Measurements from ENCODE around the gene CACNB2. TPM values are rescaled to one million over a fixed set of nuclear protein-coding genes. Genes with fewer than 3 reads are reported as not detected.
"Not testable (repeated sequence)": the region's sequence is repeated elsewhere in the genome, so short reads cannot be mapped to it uniquely, and the experiment has no call there.

CACNB2 gene
- total RNA-seq, 1 experiment from 2014 or later, result 34.1 TPM

GRCh38 chr10:18566177-18566576 is 426.0 kb downstream of the CACNB2 start:
- POLR2A ChIA-PET (ENCODE audit: low non-redundant PET), result no interaction called here
- CTCF ChIA-PET, result no interaction called here
- no TSS peak for BruUV-seq (replicated peaks)
- no peaks in the 10 kb centered on the region for H3K27me3 ChIP-seq (replicated peaks; ENCODE audit: insufficient read depth, low read depth, low read length, poor library complexity)
- no peak overlapping the region for H3K4me3 ChIP-seq (ENCODE audit: low read depth, low read length, poor library complexity, severe bottlenecking)
- H3K36me3 ChIP-seq (ENCODE audit: insufficient read depth, low read length, poor library complexity, severe bottlenecking), result no peaks in the 10 kb centered on the region
- no peak for DNase-seq (ENCODE audit: low spot score)
- H3K27ac ChIP-seq (ENCODE audit: low read depth, low read length, poor library complexity, severe bottlenecking), result no peak overlapping the region
- H3K4me1 ChIP-seq (ENCODE audit: insufficient read depth, low read length, poor library complexity, severe bottlenecking), result no peaks in the 10 kb centered on the region
- H3K9me3 ChIP-seq (ENCODE audit: low read depth, low read length, poor library complexity, severe bottlenecking), result peaks cover 8% of the 10 kb centered on the region
- TF ChIP-seq EZH2 (IDR thresholded peaks at IDR 0.05; ENCODE audit: borderline replicate concordance, low read depth, low read length, poor library complexity, severe bottlenecking) (no peak), CTCF (conservative IDR thresholded peaks at IDR 0.05; ENCODE audit: low read depth, low read length) (no peak)
- intact Hi-C loops (cut with micrococcal nuclease; ENCODE audit: unreplicated experiment), result no loop called here

- H3K4me1 ChIP-seq (ENCODE audit: insufficient read depth, low read length, poor library complexity, severe bottlenecking), result no peaks in the 10 kb centered on the region
- no peaks in the 10 kb centered on the region for H3K27me3 ChIP-seq (replicated peaks; ENCODE audit: insufficient read depth, low read depth, low read length, poor library complexity)
- peaks cover 12% of the 10 kb centered on the region for H3K9me3 ChIP-seq (ENCODE audit: low read depth, low read length, poor library complexity, severe bottlenecking)
- no TSS peak for BruUV-seq (replicated peaks)
- no peak for TF ChIP-seq EZH2 (IDR thresholded peaks at IDR 0.05; ENCODE audit: borderline replicate concordance, low read depth, low read length, poor library complexity, severe bottlenecking)
- no peak for TF ChIP-seq CTCF (conservative IDR thresholded peaks at IDR 0.05; ENCODE audit: low read depth, low read length)
- no peak overlapping the region for H3K27ac ChIP-seq (ENCODE audit: low read depth, low read length, poor library complexity, severe bottlenecking)
- DNase-seq (ENCODE audit: low spot score), result no peak
- ChIA-PET POLR2A (ENCODE audit: low non-redundant PET) (no interaction called here), CTCF (no interaction called here)
- intact Hi-C loops (cut with micrococcal nuclease; ENCODE audit: unreplicated experiment), result no loop called here
- no peaks in the 10 kb centered on the region for H3K36me3 ChIP-seq (ENCODE audit: insufficient read depth, low read length, poor library complexity, severe bottlenecking)
- H3K4me3 ChIP-seq (ENCODE audit: low read depth, low read length, poor library complexity, severe bottlenecking), result no peak overlapping the region
Measured at GRCh38 chr10:18567343-18567856, 427.2 kb downstream of the CACNB2 start.

- DNase-seq (ENCODE audit: low spot score); H3K36me3 ChIP-seq (ENCODE audit: insufficient read depth, low read length, poor library complexity, severe bottlenecking); H3K9me3 ChIP-seq (ENCODE audit: low read depth, low read length, poor library complexity, severe bottlenecking); H3K4me3 ChIP-seq (ENCODE audit: low read depth, low read length, poor library complexity, severe bottlenecking); intact Hi-C loops (cut with micrococcal nuclease; ENCODE audit: unreplicated experiment); POLR2A ChIA-PET (ENCODE audit: low non-redundant PET); H3K4me1 ChIP-seq (ENCODE audit: insufficient read depth, low read length, poor library complexity, severe bottlenecking); CTCF ChIA-PET; H3K27me3 ChIP-seq (replicated peaks; ENCODE audit: insufficient read depth, low read depth, low read length, poor library complexity); H3K27ac ChIP-seq (ENCODE audit: low read depth, low read length, poor library complexity, severe bottlenecking); BruUV-seq (replicated peaks): not testable (repeated sequence)
Measured at GRCh38 chr10:18570386-18570785, 430.2 kb downstream of the CACNB2 start.

GRCh38 chr10:18571076-18571475 is 430.9 kb downstream of the CACNB2 start:
- no peaks in the 10 kb centered on the region for H3K4me1 ChIP-seq (ENCODE audit: insufficient read depth, low read length, poor library complexity, severe bottlenecking)
- peaks cover 9% of the 10 kb centered on the region for H3K9me3 ChIP-seq (ENCODE audit: low read depth, low read length, poor library complexity, severe bottlenecking)
- no peak overlapping the region for H3K4me3 ChIP-seq (ENCODE audit: low read depth, low read length, poor library complexity, severe bottlenecking)
- no peaks in the 10 kb centered on the region for H3K27me3 ChIP-seq (replicated peaks; ENCODE audit: insufficient read depth, low read depth, low read length, poor library complexity)
- DNase-seq (ENCODE audit: low spot score), result no peak
- CTCF ChIA-PET, result no interaction called here
- BruUV-seq (replicated peaks), result no TSS peak
- no peaks in the 10 kb centered on the region for H3K36me3 ChIP-seq (ENCODE audit: insufficient read depth, low read length, poor library complexity, severe bottlenecking)
- intact Hi-C loops (cut with micrococcal nuclease; ENCODE audit: unreplicated experiment), result no loop called here
- TF ChIP-seq CTCF (conservative IDR thresholded peaks at IDR 0.05; ENCODE audit: low read depth, low read length) (no peak), EZH2 (IDR thresholded peaks at IDR 0.05; ENCODE audit: borderline replicate concordance, low read depth, low read length, poor library complexity, severe bottlenecking) (no peak)
- POLR2A ChIA-PET (ENCODE audit: low non-redundant PET), result no interaction called here
- no peak overlapping the region for H3K27ac ChIP-seq (ENCODE audit: low read depth, low read length, poor library complexity, severe bottlenecking)
